Stimulated activated effector memory CD8-positive, alpha-beta T cell treated with anti-CD3 and anti-CD28 coated beads, Interleukin-12 subunit alpha, Interleukin-12 subunit beta, amount 100 ng/mL, for 72 hours (primary cell): ENCODE data around the gene DHH.

Source experiments
- ATAC-seq: fragments of 150-1000 bp; cut with Tn5 transposase; 2 replicates; pipeline ENCODE4 v1.10.0; 2021
- DNase-seq, 2 donors: peaks; one replicate each; pipeline ENCODE4 v3.0.0; 2021 to 2022; ENCODE audit warnings: low spot score in 2 of 2
- H3K27ac Mint-ChIP-seq: one replicate; pipeline ENCODE4 v1.8.0; 2022; ENCODE audit warnings: mild to moderate bottlenecking, mixed read lengths
- H3K36me3 Mint-ChIP-seq: one replicate; pipeline ENCODE4 v1.8.0; 2022; ENCODE audit warnings: mild to moderate bottlenecking, mixed read lengths
- H3K4me1 Mint-ChIP-seq: one replicate; pipeline ENCODE4 v1.8.0; 2022; ENCODE audit warnings: mixed read lengths
- H3K4me3 Mint-ChIP-seq: one replicate; pipeline ENCODE4 v1.8.0; 2022; ENCODE audit warnings: mild to moderate bottlenecking, mixed read lengths
- H3K9me3 Mint-ChIP-seq: one replicate; pipeline ENCODE4 v1.8.0; 2022; ENCODE audit warnings: mixed read lengths

DHH gene

GRCh38 chr12:49051777-49052438 is 42.7 kb downstream of the DHH start:
- Mint-ChIP-seq H3K27ac (peak overlapping the region; percentile 53), H3K4me3 (no peak overlapping the region), H3K36me3 (peaks cover 92% of the 10 kb centered on the region), H3K9me3 (no peaks in the 10 kb centered on the region), H3K4me1 (peaks cover 52% of the 10 kb centered on the region)
- ATAC-seq (no peak), DNase-seq (no peak)

- H3K4me1 Mint-ChIP-seq = peaks cover 46% of the 10 kb centered on the region
- peaks cover 98% of the 10 kb centered on the region for H3K36me3 Mint-ChIP-seq
- H3K4me3 Mint-ChIP-seq = no peak overlapping the region
- peak overlapping the region; percentile 53 for H3K27ac Mint-ChIP-seq
- DNase-seq (no peak), ATAC-seq (no peak)
- H3K9me3 Mint-ChIP-seq = no peaks in the 10 kb centered on the region
Measured at GRCh38 chr12:49051373-49051764, 43.2 kb downstream of the DHH start.

DNA sequence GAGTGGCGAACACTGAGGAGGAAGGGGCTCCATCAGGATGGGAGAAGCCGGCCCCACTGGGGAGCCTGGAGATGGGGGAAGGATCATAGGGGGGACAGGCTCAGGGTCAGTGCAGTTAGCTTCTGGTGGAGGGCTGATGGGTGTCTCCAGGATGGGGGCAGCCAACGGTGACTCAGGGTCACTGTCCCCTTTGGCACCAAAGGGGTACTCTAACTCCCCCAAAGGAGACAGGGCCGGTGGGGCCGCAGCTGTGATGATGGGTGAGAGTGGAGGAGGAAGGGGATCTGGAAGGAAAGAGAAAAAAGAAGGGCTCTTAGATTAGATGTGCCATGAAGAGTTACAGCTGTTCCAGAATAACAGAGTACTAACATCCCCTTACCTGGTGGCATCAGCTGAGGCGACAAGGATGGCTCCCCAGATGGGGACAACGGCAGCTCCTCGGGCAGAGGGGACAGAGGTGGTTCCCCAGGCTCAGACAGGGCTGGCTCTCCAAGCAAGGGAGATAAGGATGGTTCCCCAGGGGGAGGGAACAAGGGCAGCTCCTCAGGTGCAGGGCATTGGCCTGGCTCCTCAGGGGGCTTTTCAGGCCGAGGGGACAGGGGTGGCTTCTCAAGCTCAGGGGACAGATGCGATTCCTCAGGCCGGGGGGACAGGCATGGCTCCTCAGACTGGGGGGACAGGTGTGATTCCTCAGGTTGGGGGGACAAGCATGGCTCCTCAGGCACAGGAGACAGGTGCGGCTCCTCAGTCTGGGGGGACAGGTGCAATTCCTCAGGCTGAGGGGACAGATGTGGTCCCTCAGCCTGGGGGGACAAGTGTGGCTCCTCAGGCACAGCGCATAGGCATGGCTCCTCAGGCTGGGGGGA is 43.9 kb downstream of the DHH start:
- H3K9me3 Mint-ChIP-seq = no peaks in the 10 kb centered on the region
- H3K4me3 Mint-ChIP-seq = no peak overlapping the region
- H3K4me1 Mint-ChIP-seq = peaks cover 40% of the 10 kb centered on the region
- DNase-seq = no peak
- peaks cover 100% of the 10 kb centered on the region for H3K36me3 Mint-ChIP-seq
- ATAC-seq = no peak
- peak overlapping the region; percentile 43 for H3K27ac Mint-ChIP-seq

GRCh38 chr12:49049566-49050224 is 44.9 kb downstream of the DHH start:
- H3K27ac Mint-ChIP-seq = peak overlapping the region; percentile 43
- no peak for ATAC-seq
- no peaks in the 10 kb centered on the region for H3K9me3 Mint-ChIP-seq
- H3K36me3 Mint-ChIP-seq = peaks cover 100% of the 10 kb centered on the region
- DNase-seq = no peak
- H3K4me3 Mint-ChIP-seq = no peak overlapping the region
- peaks cover 32% of the 10 kb centered on the region for H3K4me1 Mint-ChIP-seq

GRCh38 chr12:49048953-49049352 is 45.6 kb downstream of the DHH start:
- H3K36me3 Mint-ChIP-seq = peaks cover 100% of the 10 kb centered on the region
- H3K4me3 Mint-ChIP-seq = no peak overlapping the region
- no peaks in the 10 kb centered on the region for H3K9me3 Mint-ChIP-seq
- H3K27ac Mint-ChIP-seq = peak overlapping the region; percentile 29
- DNase-seq = no peak
- H3K4me1 Mint-ChIP-seq = peaks cover 32% of the 10 kb centered on the region
- no peak for ATAC-seq

GRCh38 chr12:49046129-49046895 is 48.3 kb downstream of the DHH start:
- DNase-seq = no peak
- H3K4me3 Mint-ChIP-seq = no peak overlapping the region
- peaks cover 28% of the 10 kb centered on the region for H3K4me1 Mint-ChIP-seq
- no peak for ATAC-seq
- peak overlapping the region; percentile 67 for H3K27ac Mint-ChIP-seq
- H3K36me3 Mint-ChIP-seq = peaks cover 96% of the 10 kb centered on the region
- H3K9me3 Mint-ChIP-seq = no peaks in the 10 kb centered on the region

GRCh38 chr12:49044660-49045059 is 49.9 kb downstream of the DHH start:
- ATAC-seq = no peak
- H3K27ac Mint-ChIP-seq = peak overlapping the region; percentile 67
- peaks cover 94% of the 10 kb centered on the region for H3K36me3 Mint-ChIP-seq
- no peaks in the 10 kb centered on the region for H3K9me3 Mint-ChIP-seq
- no peak for DNase-seq
- peaks cover 17% of the 10 kb centered on the region for H3K4me1 Mint-ChIP-seq
- no peak overlapping the region for H3K4me3 Mint-ChIP-seq

DNA sequence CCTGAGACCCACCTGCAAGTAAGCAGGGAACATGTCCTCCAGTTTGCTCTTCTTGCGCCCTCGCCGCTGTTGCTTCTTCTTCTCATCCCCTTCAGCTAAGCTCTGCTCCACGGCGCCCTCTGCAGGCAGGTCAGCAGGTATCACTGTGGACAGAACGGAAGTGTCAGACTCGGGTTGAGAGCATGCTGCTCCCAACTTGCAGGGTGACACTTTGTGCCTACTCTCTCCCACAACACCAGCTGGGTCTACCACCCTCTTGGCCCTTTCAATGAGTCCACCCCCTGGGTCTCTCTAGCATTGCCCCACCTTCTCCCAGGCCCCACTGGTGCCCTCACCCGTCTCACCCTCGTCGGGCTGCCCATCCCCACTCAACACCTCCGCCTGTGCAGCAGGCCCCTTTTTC is 50.7 kb downstream of the DHH start:
- H3K4me3 Mint-ChIP-seq = no peak overlapping the region
- ATAC-seq (peak; percentile 84), DNase-seq (peak; percentile 68 to 91)
- H3K4me1 Mint-ChIP-seq = peaks cover 17% of the 10 kb centered on the region
- H3K9me3 Mint-ChIP-seq = no peaks in the 10 kb centered on the region
- H3K27ac Mint-ChIP-seq = peak overlapping the region; percentile 67
- H3K36me3 Mint-ChIP-seq = peaks cover 94% of the 10 kb centered on the region

DNA sequence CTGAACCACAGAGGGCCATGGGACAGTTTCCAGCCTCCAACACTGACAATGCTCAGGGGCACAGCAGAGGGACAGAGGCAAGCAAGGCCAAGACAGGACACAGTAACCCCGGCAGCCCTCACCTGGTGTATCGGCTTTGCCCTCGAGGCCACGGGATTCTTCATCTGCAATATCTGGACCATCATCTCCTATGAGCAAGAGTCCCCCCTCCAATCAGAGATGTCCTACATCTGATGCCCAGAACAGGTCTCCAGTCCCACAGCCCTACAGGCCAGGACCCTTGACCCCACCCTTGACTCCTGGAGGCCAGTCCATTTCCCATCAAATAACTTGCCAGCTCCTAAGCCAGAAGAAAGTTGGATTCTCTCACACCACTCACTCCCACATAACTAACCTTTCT is 51.4 kb downstream of the DHH start:
- H3K4me3 Mint-ChIP-seq = no peak overlapping the region
- H3K4me1 Mint-ChIP-seq = peaks cover 17% of the 10 kb centered on the region
- no peaks in the 10 kb centered on the region for H3K9me3 Mint-ChIP-seq
- DNase-seq (no peak), ATAC-seq (no peak)
- peak overlapping the region; percentile 67 for H3K27ac Mint-ChIP-seq
- peaks cover 94% of the 10 kb centered on the region for H3K36me3 Mint-ChIP-seq

DNA sequence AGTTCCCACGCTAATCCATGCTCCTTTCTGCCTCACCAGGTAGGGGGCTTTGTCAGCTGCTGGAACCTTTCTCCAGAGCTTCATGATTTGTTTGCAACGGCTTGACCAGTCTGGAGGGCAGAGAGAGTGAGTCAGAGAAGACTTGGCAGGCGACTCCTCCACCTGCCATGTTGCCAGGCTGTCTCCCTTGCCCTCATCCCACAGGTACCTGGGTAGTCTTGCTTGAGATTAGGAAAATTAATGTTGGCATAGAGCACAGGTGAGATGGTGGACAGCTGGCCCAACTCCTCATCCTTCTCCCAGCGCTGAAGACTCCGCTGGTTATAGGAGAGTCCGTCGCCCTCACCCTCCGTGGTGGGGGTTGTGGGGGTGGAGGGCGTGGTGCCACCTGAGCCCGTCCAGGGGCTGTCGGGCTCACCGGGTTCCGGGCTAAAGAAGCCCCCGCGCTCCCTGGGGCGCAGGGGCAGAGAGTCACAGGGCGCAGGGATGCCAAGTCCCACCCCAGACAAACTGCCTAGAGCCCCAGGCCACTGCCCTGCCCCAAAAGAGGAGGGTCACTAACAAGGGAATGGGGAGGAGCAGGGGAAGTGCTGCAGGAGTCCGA is 52.6 kb downstream of the DHH start:
- H3K27ac Mint-ChIP-seq = no peak overlapping the region
- H3K4me1 Mint-ChIP-seq = peaks cover 17% of the 10 kb centered on the region
- DNase-seq (no peak), ATAC-seq (no peak)
- H3K4me3 Mint-ChIP-seq = no peak overlapping the region
- H3K9me3 Mint-ChIP-seq = no peaks in the 10 kb centered on the region
- peaks cover 92% of the 10 kb centered on the region for H3K36me3 Mint-ChIP-seq

DNA sequence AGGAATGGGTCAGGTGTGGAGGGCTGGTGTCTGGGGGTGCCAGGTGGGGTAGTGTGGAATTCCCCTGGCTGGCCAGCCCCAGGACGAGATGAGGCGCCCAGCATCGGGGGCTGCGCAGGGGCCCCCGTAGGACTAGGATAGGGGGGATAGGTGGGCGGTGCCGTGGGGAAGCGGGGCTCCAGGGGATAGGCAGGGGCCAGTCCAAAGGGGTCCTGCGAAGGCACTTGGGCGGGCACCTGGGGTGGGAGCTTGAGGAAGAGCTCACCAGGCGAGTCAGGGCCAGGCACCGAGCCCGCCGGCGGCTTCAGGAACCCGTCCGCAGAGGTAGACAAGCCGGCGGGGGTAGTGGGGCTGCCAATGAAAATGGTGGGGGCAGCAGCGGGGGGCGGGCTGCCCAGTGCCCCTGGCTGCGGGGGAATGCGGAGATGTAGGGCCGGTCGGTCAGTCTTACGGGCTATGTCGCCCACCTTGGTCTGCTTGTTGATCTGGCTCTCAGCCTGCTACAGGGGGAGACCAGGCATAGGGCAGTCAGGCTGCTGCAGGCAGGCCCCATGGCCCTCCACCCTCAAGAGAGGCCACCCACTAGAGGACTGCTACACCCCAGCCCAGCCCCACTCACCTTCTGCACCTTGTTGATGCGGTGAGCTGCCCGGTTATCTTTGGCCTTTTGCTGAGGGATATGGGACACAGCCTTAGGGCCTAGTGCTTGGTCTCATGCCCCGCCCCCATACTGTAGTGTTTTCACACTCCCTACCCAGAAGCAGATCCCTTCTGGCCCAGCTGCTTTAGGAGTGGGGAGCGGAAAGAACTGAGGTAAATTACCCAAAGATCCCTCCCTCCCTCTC is 53.3 kb downstream of the DHH start:
- H3K4me1 Mint-ChIP-seq = peaks cover 17% of the 10 kb centered on the region
- no peak for DNase-seq
- no peak for ATAC-seq
- peak overlapping the region; percentile 43 for H3K27ac Mint-ChIP-seq
- peaks cover 92% of the 10 kb centered on the region for H3K36me3 Mint-ChIP-seq
- no peaks in the 10 kb centered on the region for H3K9me3 Mint-ChIP-seq
- no peak overlapping the region for H3K4me3 Mint-ChIP-seq

DNA sequence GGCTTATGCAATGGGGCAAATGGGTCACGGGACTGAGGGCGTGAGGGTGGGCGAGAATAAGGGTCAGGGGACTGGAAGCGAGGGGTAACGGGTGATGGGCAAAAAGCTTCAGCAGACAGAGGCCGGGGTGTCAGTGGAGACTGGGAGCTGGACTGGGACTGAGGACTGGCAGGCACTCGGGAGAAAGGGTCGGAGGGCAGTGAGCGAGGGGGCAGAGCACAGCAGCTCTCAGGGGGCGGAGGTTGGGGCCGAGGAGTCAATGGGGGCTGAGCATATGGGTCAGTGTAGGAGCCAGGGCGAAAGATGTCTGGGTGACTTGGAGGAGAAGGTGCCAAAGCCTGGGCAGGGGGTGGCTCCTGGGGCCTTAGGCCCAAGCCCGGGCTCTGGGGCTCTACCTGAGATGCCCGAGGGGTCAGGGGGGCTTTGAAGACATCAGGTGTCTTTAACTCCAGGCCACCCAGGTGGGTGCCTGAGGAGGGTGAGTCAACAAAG is 54.2 kb downstream of the DHH start:
- Mint-ChIP-seq H3K27ac (peak overlapping the region; percentile 43), H3K4me3 (no peak overlapping the region), H3K36me3 (peaks cover 92% of the 10 kb centered on the region), H3K4me1 (peaks cover 17% of the 10 kb centered on the region), H3K9me3 (no peaks in the 10 kb centered on the region)
- DNase-seq (no peak), ATAC-seq (no peak)

DNA sequence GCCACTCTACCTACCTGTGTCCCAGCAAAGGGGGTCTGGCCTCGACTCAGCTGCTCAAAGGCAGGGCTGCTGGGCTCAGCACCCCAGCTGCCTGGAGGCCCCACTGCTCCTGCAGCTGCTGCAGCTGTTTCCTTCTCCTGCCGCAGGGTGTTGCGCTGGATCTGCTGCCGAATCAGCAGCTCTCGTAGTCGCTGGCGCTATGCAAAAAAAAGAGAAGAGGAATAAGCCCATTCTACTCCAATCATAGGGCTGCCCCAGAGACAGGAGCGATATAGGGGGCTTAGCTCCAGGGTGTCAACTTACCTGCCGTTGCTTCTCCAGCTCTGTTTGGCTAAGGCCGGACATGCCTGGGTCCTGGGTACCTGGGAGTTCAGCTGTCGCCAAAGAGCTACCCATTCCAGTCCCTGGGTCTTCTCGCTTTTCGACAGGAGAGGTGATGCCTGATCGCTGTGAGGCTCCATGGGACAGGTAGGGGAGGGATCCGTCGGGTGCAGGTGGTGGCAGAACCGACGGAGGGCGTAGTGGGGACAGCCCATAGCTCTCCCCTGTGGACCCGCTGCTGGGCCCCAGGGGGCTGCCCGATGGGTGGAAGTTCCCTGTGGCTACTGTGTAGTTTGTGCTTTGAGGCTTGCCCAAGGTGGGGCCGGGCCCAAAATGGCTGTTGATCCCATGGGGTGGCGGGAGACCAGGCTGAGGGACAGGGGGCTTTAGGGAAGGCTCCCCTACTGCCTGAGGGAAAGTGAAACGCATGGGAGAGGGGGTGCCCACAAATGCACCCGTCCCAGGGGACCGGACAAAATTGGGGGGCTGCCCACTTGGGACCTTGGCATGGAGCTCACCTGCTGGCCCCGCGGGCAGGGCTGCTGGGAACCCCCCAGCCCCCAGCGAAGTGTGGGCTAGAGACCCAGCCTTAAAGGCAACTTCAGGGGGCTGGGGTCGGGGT is 54.9 kb downstream of the DHH start:
- Mint-ChIP-seq H3K4me1 (peaks cover 15% of the 10 kb centered on the region), H3K9me3 (no peaks in the 10 kb centered on the region), H3K4me3 (no peak overlapping the region), H3K36me3 (peaks cover 92% of the 10 kb centered on the region), H3K27ac (peak overlapping the region; percentile 37)
- DNase-seq (no peak), ATAC-seq (no peak)
